HL-60 (cell line): ENCODE results near the gene ATP1B1.

Source experiments
- GABPA ChIP-seq: IDR thresholded peaks from 2 replicates; pipeline ENCODE4 v1.6.1; 2012; ENCODE audit warnings: low read depth
- POLR2AphosphoS5 ChIP-seq: IDR thresholded peaks from 2 replicates; pipeline ENCODE4 v1.6.1; 2012; ENCODE audit warnings: low read depth
- TF ChIP-seq, protein P1 (sequence below): IDR thresholded peaks from one replicate; pipeline ENCODE4 v1.5.1; 2011; ENCODE audit warnings: low read length, control low read depth, inconsistent platforms; ENCODE audit not compliant: insufficient read depth
- TF ChIP-seq, protein P2 (sequence below): IDR thresholded peaks from 2 replicates; pipeline ENCODE4 v1.6.1; 2012; ENCODE audit warnings: low read depth; ENCODE audit not compliant: insufficient replicate concordance

DNA sequence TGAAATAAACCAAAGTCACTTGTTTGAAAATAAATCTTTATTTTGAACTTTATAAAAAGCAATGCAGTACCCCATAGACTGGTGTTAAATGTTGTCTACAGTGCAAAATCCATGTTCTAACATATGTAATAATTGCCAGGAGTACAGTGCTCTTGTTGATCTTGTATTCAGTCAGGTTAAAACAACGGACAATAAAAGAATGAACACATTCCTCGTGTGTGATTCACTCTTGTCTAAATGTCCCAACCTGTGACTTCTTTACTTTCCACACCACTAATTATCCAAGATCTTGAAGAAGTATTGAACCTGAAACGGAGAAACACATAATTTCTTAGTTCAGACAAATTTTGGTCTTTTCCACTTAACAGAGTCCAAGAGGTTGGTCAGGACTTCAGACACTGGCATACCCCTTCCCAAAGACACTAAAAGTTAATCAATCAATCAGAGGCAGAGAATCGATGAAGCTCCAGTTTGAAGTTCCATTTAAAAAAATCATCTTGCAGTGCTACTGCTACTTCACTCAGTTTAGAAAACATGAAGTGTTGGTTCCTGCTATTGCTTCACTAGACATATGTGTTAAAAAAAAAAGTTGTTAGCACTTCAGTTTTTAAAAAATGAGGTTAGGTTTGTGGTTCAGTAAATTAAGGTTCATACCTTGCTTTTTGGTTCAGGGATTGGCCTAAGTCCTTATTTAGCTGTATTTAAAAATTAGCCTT is 26.2 kb downstream of the ATP1B1 start:
- TF ChIP-seq, protein P1, sequence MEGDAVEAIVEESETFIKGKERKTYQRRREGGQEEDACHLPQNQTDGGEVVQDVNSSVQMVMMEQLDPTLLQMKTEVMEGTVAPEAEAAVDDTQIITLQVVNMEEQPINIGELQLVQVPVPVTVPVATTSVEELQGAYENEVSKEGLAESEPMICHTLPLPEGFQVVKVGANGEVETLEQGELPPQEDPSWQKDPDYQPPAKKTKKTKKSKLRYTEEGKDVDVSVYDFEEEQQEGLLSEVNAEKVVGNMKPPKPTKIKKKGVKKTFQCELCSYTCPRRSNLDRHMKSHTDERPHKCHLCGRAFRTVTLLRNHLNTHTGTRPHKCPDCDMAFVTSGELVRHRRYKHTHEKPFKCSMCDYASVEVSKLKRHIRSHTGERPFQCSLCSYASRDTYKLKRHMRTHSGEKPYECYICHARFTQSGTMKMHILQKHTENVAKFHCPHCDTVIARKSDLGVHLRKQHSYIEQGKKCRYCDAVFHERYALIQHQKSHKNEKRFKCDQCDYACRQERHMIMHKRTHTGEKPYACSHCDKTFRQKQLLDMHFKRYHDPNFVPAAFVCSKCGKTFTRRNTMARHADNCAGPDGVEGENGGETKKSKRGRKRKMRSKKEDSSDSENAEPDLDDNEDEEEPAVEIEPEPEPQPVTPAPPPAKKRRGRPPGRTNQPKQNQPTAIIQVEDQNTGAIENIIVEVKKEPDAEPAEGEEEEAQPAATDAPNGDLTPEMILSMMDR, result no peak
- TF ChIP-seq POLR2AphosphoS5, result no peak
- TF ChIP-seq, protein P2, sequence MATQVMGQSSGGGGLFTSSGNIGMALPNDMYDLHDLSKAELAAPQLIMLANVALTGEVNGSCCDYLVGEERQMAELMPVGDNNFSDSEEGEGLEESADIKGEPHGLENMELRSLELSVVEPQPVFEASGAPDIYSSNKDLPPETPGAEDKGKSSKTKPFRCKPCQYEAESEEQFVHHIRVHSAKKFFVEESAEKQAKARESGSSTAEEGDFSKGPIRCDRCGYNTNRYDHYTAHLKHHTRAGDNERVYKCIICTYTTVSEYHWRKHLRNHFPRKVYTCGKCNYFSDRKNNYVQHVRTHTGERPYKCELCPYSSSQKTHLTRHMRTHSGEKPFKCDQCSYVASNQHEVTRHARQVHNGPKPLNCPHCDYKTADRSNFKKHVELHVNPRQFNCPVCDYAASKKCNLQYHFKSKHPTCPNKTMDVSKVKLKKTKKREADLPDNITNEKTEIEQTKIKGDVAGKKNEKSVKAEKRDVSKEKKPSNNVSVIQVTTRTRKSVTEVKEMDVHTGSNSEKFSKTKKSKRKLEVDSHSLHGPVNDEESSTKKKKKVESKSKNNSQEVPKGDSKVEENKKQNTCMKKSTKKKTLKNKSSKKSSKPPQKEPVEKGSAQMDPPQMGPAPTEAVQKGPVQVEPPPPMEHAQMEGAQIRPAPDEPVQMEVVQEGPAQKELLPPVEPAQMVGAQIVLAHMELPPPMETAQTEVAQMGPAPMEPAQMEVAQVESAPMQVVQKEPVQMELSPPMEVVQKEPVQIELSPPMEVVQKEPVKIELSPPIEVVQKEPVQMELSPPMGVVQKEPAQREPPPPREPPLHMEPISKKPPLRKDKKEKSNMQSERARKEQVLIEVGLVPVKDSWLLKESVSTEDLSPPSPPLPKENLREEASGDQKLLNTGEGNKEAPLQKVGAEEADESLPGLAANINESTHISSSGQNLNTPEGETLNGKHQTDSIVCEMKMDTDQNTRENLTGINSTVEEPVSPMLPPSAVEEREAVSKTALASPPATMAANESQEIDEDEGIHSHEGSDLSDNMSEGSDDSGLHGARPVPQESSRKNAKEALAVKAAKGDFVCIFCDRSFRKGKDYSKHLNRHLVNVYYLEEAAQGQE, result no peak
- TF ChIP-seq GABPA, result no peak
